ENCODE results near the gene GSTT2.
"Not testable (repeated sequence)": the region's sequence is repeated elsewhere in the genome, so short reads cannot be mapped to it uniquely, and the experiment has no call there.

- not testable (repeated sequence) for TF ChIP-seq POLR2A (IDR thresholded peaks at IDR 0.05)
- peak; percentile 58 to 88 (median 81) for TF ChIP-seq CTCF (IDR thresholded peaks at IDR 0.05)
These were observed 23.5 kb upstream of the GSTT2 start for GRCh38 chr22:23956301-23956900.

Data from heart left ventricle (tissue), 13 donors.